GM12864 (cell line): Measurements from ENCODE around the gene C2CD2.
"Not testable (repeated sequence)": the region's sequence is repeated elsewhere in the genome, so short reads cannot be mapped to it uniquely, and the experiment has no call there.

Experiments used
- DNase-seq: peaks from one replicate; pipeline ENCODE4 v3.0.0-alpha.2; 2011; ENCODE audit warnings: low read depth
- H3K4me3 ChIP-seq: 2 replicates; pipeline ENCODE4 v1.5.1; 2011; ENCODE audit warnings: mild to moderate bottlenecking, low read depth, low read length, control low read depth
- TF ChIP-seq, protein P1 (sequence below): IDR thresholded peaks from 2 replicates; pipeline ENCODE4 v1.5.1; 2011; ENCODE audit warnings: low read depth, mild to moderate bottlenecking, moderate library complexity, low read length, control low read depth, inconsistent platforms; ENCODE audit errors: missing control alignments

Gene C2CD2

GRCh38 chr21:41953831-41954653, at the start of gene C2CD2:
Gene C2CD2, minus strand, starts transcription at chr21:41954018. Its CDS starts 370 bp downstream, at chr21:41953648.
- DNase-seq: no peak
- peak within 1 kb of the TSS; percentile 65 for H3K4me3 ChIP-seq
- TF ChIP-seq, protein P1, sequence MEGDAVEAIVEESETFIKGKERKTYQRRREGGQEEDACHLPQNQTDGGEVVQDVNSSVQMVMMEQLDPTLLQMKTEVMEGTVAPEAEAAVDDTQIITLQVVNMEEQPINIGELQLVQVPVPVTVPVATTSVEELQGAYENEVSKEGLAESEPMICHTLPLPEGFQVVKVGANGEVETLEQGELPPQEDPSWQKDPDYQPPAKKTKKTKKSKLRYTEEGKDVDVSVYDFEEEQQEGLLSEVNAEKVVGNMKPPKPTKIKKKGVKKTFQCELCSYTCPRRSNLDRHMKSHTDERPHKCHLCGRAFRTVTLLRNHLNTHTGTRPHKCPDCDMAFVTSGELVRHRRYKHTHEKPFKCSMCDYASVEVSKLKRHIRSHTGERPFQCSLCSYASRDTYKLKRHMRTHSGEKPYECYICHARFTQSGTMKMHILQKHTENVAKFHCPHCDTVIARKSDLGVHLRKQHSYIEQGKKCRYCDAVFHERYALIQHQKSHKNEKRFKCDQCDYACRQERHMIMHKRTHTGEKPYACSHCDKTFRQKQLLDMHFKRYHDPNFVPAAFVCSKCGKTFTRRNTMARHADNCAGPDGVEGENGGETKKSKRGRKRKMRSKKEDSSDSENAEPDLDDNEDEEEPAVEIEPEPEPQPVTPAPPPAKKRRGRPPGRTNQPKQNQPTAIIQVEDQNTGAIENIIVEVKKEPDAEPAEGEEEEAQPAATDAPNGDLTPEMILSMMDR: no peak

- TF ChIP-seq, protein P1: no peak
- peak; percentile 26 for DNase-seq
- peak overlapping the region; percentile 5; the same call in 1 of the 2 replicates for H3K4me3 ChIP-seq
Measured at GRCh38 chr21:42003051-42003461, 49.2 kb upstream of the C2CD2 start.

GRCh38 chr21:42002421-42002958, 48.7 kb upstream of the C2CD2 start:
- TF ChIP-seq, protein P1: no peak
- peak; percentile 86 for DNase-seq
- H3K4me3 ChIP-seq: peak overlapping the region; percentile 17; the same call in 1 of the 2 replicates

DNA sequence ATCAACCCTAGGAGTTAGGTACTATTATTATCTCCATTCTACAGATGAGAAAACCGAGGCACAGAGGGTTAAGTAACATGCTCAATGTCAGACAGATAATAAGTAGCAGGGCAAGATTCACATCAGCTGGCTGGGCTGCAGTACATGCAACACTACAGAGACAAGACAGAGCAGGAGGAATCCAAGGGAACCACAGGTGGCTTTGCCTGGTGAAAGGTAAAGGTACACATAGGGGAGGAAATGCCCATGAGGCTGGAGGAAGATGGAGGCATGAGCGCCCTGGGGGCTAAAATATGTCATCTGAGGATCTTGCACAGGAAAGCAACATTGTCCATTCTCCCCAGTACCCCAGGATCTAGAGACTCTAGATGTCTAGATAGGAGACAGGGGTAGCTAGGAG, 48.0 kb upstream of the C2CD2 start:
- H3K4me3 ChIP-seq: no peak overlapping the region
- no peak for DNase-seq
- TF ChIP-seq, protein P1: no peak

DNA sequence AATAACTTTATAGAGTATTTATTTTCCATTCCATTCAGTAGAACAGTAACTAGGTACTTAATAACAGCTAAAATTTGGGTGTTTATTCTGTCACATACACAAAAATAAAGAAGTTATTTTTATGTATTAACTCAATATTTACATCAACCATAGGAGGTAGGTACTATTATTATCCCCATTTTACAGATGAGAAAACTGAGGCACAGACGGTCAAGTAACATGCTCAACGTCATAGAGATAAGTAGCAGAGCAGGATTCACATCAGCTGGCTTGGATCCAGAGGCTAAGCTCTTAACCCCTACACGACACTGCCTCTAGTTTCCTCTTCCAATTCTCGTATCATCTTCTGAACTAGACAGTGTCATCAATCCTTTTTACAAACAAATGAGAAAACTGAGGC, 47.1 kb upstream of the C2CD2 start:
- no peak overlapping the region for H3K4me3 ChIP-seq
- TF ChIP-seq, protein P1: no peak
- DNase-seq: no peak

DNA sequence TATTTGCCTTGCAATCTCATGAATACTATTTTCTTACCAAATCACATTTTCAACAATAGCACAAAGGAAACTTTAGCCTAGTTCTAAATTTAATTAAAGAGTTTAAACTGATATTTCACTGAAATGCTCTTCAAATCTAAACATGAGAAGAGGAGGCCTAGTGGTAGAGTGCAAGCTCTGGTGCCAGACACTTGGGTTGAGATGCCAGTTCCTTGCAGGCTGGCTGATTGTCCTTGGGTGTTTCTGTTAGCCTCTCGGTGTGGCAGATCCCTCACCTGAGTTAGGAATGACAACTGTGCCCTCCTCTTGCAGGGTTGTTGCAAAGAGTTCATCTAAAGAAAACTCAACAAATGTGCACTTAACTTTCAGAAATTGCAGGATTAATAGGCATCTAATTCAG, 43.8 kb upstream of the C2CD2 start:
- no peak overlapping the region for H3K4me3 ChIP-seq
- TF ChIP-seq, protein P1: no peak
- no peak for DNase-seq

GRCh38 chr21:41995577-41995976, 41.8 kb upstream of the C2CD2 start:
- DNase-seq: no peak
- no peak overlapping the region for H3K4me3 ChIP-seq
- TF ChIP-seq, protein P1: no peak

- not testable (repeated sequence) for DNase-seq, H3K4me3 ChIP-seq
Measured at GRCh38 chr21:41994613-41995012, 40.8 kb upstream of the C2CD2 start.
